NCI-H82 treated with DMSO at 0.1 percent for 48 hours (cell line): ENCODE measurements around the gene ANAPC15.

Experiments
- DNase-seq: peaks from one replicate; lab custom pipeline; 2025; ENCODE audit not compliant: unreplicated experiment; lab: John Stamatoyannopoulos, UW

The ANAPC15 gene

GRCh38 chr11:72088076-72088808 lies 24.3 kb downstream of the ANAPC15 start:
- DNase-seq = no peak

GRCh38 chr11:72085621-72086351 lies 26.7 kb downstream of the ANAPC15 start:
- peak; percentile 3 for DNase-seq

DNA sequence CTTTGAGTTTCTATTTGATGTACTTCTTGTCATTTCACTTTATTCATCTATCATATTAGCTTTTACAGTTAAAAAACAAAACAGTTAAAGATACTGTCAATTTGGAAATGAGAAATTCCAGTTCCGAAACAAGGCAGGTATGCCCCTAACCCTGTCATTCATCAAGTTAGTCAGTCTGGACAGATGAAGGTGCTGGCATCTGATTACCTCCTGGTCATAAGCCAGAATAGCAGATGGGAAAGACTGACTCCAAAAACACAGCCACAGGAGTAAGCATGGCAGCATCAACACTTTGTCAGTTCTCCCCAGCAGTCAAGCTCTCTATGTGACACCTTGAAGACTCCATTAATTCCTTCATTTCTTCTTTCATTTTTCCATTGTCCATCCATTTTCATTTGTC lies 27.5 kb downstream of the ANAPC15 start:
- DNase-seq = peak; percentile 8

DNA sequence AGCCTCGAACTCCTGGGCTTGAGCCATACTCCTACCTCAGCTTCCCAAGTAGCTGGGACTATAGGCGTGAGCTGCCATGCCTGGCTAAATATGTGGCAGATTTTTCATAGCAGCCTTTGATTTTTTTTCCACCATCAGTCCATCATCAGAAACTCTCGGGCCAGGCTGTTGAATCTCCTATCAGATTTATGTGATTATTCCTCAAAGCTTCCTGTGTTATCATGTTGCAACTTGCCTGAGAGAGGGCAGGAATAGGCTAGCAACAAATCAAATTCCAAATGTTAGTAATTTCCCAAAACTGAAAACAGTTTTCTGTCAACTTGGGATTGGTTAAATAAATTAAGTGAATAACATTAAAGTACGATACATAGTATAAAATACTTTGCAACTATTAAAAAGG lies 28.4 kb downstream of the ANAPC15 start:
- DNase-seq = no peak

DNA sequence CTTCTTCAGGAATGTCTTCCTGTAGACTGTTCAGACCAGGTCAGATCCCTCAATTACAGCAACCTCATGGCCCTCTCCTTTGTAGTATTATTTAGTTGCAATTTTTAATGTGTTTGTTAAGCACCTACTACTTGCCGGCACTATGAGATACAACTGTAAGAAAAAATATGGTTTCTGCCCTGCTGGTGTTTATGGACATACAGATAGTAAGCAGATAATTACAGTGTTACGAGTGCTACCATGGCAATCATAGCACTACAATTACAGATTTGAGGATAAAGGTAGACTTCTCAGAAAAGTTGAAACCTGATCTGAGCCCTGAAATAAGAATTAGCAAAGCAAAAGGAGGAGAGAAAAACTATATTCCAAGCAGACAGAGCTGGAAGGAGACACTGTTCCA lies 29.1 kb downstream of the ANAPC15 start:
- DNase-seq = no peak

DNA sequence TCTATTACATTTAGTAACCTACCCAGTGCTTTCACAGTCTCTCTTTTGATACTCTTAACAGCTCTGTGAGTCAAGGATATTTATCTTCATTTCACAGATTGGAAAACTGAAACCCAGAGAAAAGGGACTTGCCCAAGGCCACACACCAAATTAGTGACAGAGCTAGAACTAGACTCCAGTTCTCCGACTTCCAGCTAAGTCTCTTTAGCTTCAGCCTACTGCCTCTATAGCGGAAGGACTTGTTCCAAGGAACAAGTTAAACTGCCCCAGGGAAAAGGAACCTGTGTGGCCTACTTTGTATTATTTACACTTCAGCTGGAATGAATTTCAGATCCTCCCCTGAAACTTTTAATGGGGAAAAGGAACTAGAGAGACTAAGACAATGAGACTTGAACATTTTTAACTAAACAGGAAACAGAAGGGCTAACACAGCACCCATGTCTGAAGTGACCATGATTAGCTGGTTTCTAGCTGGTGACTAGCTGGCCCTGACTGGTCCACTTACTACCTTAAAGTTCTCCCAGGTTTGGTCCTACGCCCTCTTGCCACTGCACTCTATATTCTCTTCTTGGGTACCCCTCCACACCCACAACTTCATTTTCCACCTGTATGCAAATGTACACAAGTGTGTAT lies 30.6 kb downstream of the ANAPC15 start:
- DNase-seq = no peak

DNA sequence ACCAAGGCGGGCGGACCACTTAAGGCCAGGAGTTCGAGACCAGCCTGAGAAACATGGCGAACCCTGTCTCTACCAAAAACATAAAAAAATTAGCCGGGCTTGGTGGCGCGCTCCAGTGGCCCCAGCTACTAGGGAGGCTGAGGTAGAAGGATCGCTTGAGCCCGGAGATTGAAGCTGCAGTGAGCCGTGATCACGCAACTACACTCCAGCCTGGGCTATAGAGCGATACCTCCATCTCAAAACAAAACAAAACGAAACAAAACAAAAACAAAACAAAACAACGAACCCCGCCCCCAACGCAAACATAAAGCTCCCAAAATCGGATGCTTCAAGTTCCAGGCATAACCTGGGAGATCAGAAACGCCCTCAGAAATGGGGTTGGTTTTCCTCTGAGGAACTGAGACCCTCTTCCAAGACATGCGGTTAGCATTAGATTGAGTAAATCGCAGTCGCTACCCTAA lies 31.3 kb downstream of the ANAPC15 start:
- DNase-seq = no peak

DNA sequence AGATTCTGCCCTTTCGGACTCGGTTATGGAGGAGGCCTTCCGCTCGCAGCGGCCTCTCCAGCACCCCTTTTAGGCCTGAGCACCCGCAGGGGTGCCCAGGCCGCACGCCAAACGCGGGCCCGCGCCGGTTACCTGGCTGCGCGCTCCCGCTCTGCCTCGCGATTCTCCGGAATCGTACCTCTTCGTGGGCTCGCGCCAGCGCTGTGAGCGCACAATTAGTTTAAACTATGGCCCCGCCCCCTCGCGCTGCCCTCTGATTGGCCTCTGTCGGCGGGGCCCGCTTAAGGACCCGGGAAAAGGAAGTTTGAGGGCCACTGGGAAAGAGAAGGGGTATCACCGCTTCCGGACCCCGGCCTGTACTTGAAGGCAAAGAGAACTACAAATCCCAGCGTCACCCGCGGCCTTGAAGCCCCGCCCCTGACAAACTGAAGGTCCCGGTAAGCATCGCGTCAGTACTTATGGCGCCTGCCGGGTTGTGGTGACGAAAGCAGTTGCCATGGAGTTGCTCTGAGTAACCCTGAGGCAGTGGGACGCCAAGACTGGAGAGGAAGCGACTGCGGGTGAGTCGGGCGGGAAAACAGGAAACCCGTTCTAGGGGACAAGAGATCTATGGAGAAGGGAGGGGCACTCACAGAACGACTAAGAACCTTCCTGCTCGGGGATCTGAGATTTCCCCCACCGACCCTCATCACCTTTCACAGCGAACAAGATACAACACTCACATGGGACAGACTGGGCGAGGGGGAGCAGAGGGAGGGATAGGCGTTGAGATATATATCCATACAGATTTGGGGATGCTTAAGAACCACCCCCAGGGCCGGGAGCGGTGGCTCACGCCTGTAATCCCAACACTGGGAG lies 31.9 kb downstream of the ANAPC15 start, which contains the start of the genes LRRC51 and NUMA1:
Gene LRRC51, plus strand, starts transcription at position 525 of the 858 bp plus-strand sequence. CDS start 8,234 bp downstream, outside the sequence.
Gene NUMA1, minus strand, starts transcription at position 217 of the 858 bp plus-strand sequence. CDS start 44,599 bp downstream, outside the sequence.
- DNase-seq = peak; percentile 99

GRCh38 chr11:72079819-72080325 lies 32.6 kb downstream of the ANAPC15 start:
- peak; percentile 73 for DNase-seq

- no peak for DNase-seq
Measured at GRCh38 chr11:72078477-72078876, 34.0 kb downstream of the ANAPC15 start.

DNA sequence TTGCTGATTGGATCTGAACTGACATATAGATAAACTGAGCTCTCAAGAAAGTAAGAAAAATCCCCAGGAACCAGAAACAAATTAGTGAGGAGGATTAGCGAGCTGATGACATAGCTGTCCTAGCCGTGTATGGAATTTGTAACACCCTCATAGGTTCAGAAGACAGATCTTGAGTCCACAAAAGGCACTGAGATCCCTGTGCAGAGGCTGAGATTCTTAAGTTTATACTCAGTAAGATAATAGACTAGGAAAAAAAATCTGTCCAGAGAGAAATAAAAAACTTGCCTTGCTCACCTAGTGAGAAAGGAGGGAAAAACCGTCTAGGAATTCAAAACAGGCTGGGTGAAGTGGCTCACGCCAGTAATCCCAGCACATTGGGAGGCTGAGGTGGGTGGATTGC lies 36.7 kb downstream of the ANAPC15 start:
- DNase-seq = no peak

- DNase-seq = no peak
Measured at GRCh38 chr11:72075109-72075508, 37.4 kb downstream of the ANAPC15 start.

- DNase-seq = no peak
Measured at GRCh38 chr11:72072348-72072747, 40.1 kb downstream of the ANAPC15 start.

DNA sequence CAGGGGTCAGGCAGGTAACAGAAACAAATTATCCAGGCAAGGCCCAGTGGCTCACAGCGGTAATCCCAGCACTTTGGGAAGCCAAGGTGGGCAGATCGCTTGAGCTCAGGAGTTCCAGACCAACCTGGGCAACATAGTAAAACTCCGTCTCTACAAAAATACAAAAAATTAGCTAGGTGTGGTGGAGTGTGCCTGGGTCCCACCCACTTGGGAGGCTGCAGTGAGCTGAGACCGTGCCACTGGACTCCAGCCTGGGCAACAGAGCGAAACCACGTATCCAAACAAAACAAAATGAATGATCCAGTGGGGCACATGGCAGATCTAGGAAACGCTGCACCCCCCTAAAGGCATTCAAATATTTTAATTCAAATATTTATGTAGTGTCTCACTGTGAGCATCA lies 42.0 kb downstream of the ANAPC15 start:
- no peak for DNase-seq

DNA sequence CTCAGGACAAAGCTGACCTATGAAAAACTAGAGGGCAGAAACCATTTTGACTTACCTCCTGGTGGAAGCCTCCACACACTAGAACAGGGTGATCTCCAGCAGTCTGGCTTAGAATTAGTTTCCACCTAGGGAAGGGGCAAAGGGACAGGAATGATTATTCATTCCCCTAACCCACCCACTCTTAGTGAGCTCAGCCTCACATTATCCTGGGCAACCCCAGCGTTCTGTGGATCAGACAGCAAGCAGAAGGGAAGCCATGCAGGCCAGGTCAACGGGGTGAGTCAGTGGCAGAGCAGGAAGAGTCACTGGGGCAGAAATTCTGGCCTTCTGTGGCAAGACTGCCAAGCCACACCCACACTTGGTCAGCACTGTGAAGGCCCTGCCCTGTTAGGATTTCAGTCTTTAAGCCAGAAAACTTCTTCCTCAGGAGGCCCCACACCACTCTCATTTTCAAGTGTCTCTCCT lies 42.7 kb downstream of the ANAPC15 start:
- no peak for DNase-seq

GRCh38 chr11:72069200-72069599 lies 43.3 kb downstream of the ANAPC15 start:
- DNase-seq = no peak

DNA sequence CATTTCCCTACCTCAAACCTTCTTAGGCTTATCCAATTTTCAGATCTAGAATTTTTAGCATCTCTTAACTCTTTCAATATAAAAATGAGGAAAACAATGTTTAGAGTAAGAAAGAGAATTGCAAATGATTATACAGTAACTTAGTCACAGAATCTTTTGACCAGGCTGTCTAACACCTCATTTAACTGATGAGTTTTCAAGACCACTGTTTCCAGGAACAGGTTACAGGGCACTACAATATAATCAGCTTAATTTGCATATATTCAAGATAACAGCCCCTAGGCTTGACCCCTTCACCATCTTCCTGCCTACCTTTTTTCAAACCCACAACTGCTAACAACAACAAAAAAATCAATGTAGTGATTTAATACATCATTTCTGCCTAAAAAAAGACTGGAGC lies 44.8 kb downstream of the ANAPC15 start:
- DNase-seq = no peak

DNA sequence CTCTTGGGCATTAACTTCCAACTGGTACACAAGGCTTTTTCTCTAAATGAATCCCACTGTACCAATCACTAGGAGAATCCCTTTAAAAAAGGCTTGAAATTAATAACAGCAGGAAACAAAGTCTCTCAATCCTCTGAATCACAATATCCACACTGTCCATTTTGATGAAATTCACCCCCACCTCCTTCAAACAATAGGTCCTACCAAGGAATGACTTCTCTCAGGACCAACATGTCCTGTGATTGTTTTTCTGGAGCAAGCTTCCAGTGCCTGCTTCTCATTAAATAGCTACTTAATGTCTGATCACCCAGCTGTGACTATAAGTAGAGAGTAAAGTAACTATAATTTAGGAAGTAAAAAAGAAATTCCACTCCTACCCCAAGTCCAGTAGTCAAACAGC lies 45.2 kb downstream of the ANAPC15 start:
- DNase-seq = no peak

GRCh38 chr11:72066855-72067254 lies 45.6 kb downstream of the ANAPC15 start:
- DNase-seq = no peak

DNA sequence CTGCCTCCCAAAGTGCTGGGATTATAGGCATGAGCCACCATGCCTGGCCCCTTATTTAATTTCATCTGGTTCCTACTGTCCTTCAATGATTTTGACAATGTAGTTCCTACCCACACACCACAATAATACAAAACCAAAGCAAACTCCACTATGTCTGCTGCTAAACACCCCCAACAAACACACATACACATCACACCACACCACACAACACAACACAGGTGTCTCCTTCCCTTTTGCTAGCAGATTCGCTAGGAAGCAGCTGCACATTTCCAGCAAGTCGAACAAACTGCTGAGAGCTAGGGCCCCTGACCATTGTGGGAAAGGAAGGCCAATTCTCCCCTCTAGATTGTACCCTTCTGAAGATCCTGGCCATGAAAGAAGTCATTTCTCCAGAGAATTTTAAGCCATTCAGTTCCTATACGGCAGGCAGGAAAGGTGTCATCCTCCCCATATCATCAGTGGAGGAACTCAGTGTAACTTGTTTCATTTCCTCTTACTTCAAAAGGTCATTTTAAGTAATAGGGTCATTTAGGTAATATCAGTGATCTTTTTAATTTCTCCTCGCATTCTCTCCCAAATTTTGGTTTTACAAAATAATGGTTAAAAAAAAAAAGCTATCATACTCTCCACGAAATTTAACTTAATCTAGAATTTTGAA lies 50.6 kb downstream of the ANAPC15 start:
- no peak for DNase-seq
